ENCODE measurements around the gene PPP1R37. TPM values are rescaled to one million over a fixed set of nuclear protein-coding genes. Genes with fewer than 3 reads are reported as not detected.
A peak's percentile ranks its signal among the peaks of the same experiment; 100 is the strongest.

Gene PPP1R37
- total and polyA plus RNA-seq, 2 donors (not counting 1 experiment from before 2014, with no cell fraction given), result 20.7 to 28.1 TPM

GRCh38 chr19:45103508-45104319 is 10.7 kb downstream of the PPP1R37 start:
- peaks cover 95% of the 10 kb centered on the region for H3K79me2 ChIP-seq (ENCODE audit: control insufficient read depth, insufficient read depth, low read length)
- peaks cover 38 to 51% of the 10 kb centered on the region in 2 donors for H3K4me1 ChIP-seq (ENCODE audit: control insufficient read depth in 2 of 2, insufficient read depth in 2 of 2, low read length in 2 of 2)
- intact Hi-C loops (cut with micrococcal nuclease), result no loop called here
- TF ChIP-seq CTCF (IDR thresholded peaks at IDR 0.05) (peak; percentile 19), EZH2 (IDR thresholded peaks at IDR 0.05; ENCODE audit: borderline replicate concordance, insufficient read depth, low read depth, low read length, poor library complexity, severe bottlenecking) (no peak)
- H3K27me3 ChIP-seq (replicated peaks in 1 of 4; ENCODE audit: control extremely low read depth in 1 of 4, control insufficient read depth in 3 of 4, insufficient read depth in 4 of 4, low read length in 3 of 4), result no peaks in the 10 kb centered on the region
- peak overlapping the region; percentile 80 for H3K4me3 Mint-ChIP-seq
- no peaks in the 10 kb centered on the region for H3K27me3 Mint-ChIP-seq
- ChIA-PET CTCF (interaction anchor here (0.6 to 2.2 kb wide), 8 partner anchors 9 to 83 kb away, joined by 3 to 8 read pairs (median 4); partner anchors contain the start of gene PPP1R37), POLR2A (interaction anchor here (0.6 to 1.1 kb wide), 4 partner anchors 12 to 77 kb away, joined by 3 to 5 read pairs (median 4); partner anchors contain the start of gene PPP1R37)
- no peaks in the 10 kb centered on the region for H3K9me3 ChIP-seq (ENCODE audit: control extremely low read depth in 1 of 3, control insufficient read depth in 2 of 3, insufficient read depth in 1 of 3, low read length in 2 of 3)
- peaks cover 64% of the 10 kb centered on the region for H3K4me1 Mint-ChIP-seq
- WGBS (ENCODE audit: insufficient coverage), result 56% methylated on average over 26 of the region's 26 CpGs
- no peaks in the 10 kb centered on the region for H3K9me3 Mint-ChIP-seq (ENCODE audit: insufficient read depth)
- peaks cover 0 to 3% of the 10 kb centered on the region in 2 experiments for H3K36me3 ChIP-seq (replicated peaks in 1 of 2; ENCODE audit: control extremely low read depth in 1 of 2, control insufficient read depth in 1 of 2, extremely low read depth in 1 of 2, insufficient read depth in 2 of 2, low read length in 1 of 2)
- peak overlapping the region; percentile 91 for H3K27ac Mint-ChIP-seq
- ATAC-seq (ENCODE audit: low read depth) (peak; percentile 51), DNase-seq (peak; percentile 61)
- H4K20me1 ChIP-seq (ENCODE audit: control insufficient read depth, insufficient read depth, low read length, poor library complexity, severe bottlenecking), result peaks cover 85% of the 10 kb centered on the region
- peak overlapping the region; percentile 24 for H3K9ac ChIP-seq (ENCODE audit: low read length)
- peak overlapping the region; percentile 61 for H3K4me2 ChIP-seq (replicated peaks; ENCODE audit: low read depth, low read length, poor library complexity, severe bottlenecking)
- peak overlapping the region; percentile 61 for H2AFZ ChIP-seq (ENCODE audit: insufficient read depth, low read depth, low read length, poor library complexity, severe bottlenecking)
- peak overlapping the region in 4 of 5 experiments; percentile 12 to 48 (median 23) for H3K4me3 ChIP-seq (ENCODE audit: control extremely low read depth in 1 of 5, extremely low read depth in 1 of 5, insufficient read depth in 1 of 5, low read depth in 2 of 5, low read length in 4 of 5)
- peak overlapping the region; percentile 56 to 69 for H3K27ac ChIP-seq (ENCODE audit: low read length in 2 of 2)
